Glutamatergic neuron (in vitro differentiated cells): ENCODE results near the gene SORT1. TPM values are rescaled to one million over a fixed set of nuclear protein-coding genes. Genes with fewer than 3 reads are reported as not detected.

Source experiments
- DNase-seq: peaks from one replicate; pipeline ENCODE4 v3.0.0; 2022
- H3K27ac Mint-ChIP-seq: one replicate; pipeline ENCODE4 v1.8.0; 2020; ENCODE audit warnings: mild to moderate bottlenecking, mixed read lengths, inconsistent platforms; ENCODE audit not compliant: unreplicated experiment
- H3K27me3 Mint-ChIP-seq: one replicate; pipeline ENCODE4 v1.8.0; 2020; ENCODE audit warnings: mild to moderate bottlenecking, moderate library complexity, mixed read lengths, inconsistent platforms; ENCODE audit not compliant: unreplicated experiment
- H3K36me3 Mint-ChIP-seq: one replicate; pipeline ENCODE4 v1.8.0; 2020; ENCODE audit warnings: mild to moderate bottlenecking, mixed read lengths, inconsistent platforms; ENCODE audit not compliant: unreplicated experiment
- H3K4me1 Mint-ChIP-seq: one replicate; pipeline ENCODE4 v1.8.0; 2020; ENCODE audit warnings: mild to moderate bottlenecking, low read depth, mixed read lengths, inconsistent platforms; ENCODE audit not compliant: unreplicated experiment
- H3K4me3 Mint-ChIP-seq: one replicate; pipeline ENCODE4 v1.8.0; 2020; ENCODE audit warnings: mild to moderate bottlenecking, mixed read lengths, inconsistent platforms; ENCODE audit not compliant: unreplicated experiment
- H3K9me3 Mint-ChIP-seq: one replicate; pipeline ENCODE4 v1.8.0; 2020; ENCODE audit warnings: mild to moderate bottlenecking, moderate library complexity, mixed read lengths, inconsistent platforms; ENCODE audit not compliant: unreplicated experiment
- total RNA-seq: library from RNA; stranded (reverse); fragmentation: NEBNext Ultra II Directional; extraction: Animal tissue kit (Norgen Biotek cat#: 25700); gene quantifications from one replicate; pipeline ENCODE4 v1.2.1, GENCODE V29; 2021; ENCODE audit not compliant: unreplicated experiment
- TF ChIP-seq, protein P1 (sequence below): fragments of 200-600 bp; sonication (generic); IDR thresholded peaks from one replicate; pipeline ENCODE4 v1.5.0; 2021; ENCODE audit not compliant: partially characterized antibody, unreplicated experiment

SORT1 gene
- total RNA-seq, 1 donor from 2014 or later: 53.2 TPM

GRCh38 chr1:109386054-109386717, 11.5 kb downstream of the SORT1 start:
- H3K4me1 Mint-ChIP-seq: peaks cover 28% of the 10 kb centered on the region
- H3K4me3 Mint-ChIP-seq: no peak overlapping the region
- H3K27me3 Mint-ChIP-seq: peaks cover 2% of the 10 kb centered on the region

DNA sequence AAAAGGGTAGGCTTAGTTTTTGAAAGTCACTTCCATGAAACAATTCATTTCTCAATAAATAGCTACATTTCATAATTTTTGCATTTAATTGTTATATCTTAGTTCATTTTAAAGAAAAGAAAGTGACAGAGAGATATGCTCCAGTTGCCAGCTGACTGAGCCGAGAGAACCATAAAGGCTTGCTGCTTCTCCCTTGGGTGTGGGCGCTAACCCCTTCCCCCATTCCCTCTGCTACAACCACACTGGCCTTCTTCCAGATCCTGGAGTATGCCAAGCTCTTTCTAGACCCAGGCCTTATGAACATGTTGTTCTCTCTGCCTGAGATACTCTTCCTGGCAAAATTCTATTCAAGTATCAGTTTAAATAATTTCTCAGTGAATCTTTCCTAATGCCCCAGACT, 12.3 kb downstream of the SORT1 start:
- H3K27me3 Mint-ChIP-seq: peaks cover 2% of the 10 kb centered on the region
- H3K4me3 Mint-ChIP-seq: no peak overlapping the region
- H3K4me1 Mint-ChIP-seq: peaks cover 28% of the 10 kb centered on the region
- no peak for DNase-seq
- TF ChIP-seq, protein P1, sequence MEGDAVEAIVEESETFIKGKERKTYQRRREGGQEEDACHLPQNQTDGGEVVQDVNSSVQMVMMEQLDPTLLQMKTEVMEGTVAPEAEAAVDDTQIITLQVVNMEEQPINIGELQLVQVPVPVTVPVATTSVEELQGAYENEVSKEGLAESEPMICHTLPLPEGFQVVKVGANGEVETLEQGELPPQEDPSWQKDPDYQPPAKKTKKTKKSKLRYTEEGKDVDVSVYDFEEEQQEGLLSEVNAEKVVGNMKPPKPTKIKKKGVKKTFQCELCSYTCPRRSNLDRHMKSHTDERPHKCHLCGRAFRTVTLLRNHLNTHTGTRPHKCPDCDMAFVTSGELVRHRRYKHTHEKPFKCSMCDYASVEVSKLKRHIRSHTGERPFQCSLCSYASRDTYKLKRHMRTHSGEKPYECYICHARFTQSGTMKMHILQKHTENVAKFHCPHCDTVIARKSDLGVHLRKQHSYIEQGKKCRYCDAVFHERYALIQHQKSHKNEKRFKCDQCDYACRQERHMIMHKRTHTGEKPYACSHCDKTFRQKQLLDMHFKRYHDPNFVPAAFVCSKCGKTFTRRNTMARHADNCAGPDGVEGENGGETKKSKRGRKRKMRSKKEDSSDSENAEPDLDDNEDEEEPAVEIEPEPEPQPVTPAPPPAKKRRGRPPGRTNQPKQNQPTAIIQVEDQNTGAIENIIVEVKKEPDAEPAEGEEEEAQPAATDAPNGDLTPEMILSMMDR: no peak
- H3K27ac Mint-ChIP-seq: no peak overlapping the region
- H3K36me3 Mint-ChIP-seq: peaks cover 7% of the 10 kb centered on the region
- peaks cover 3% of the 10 kb centered on the region for H3K9me3 Mint-ChIP-seq

More at GRCh38 chr1:109386054-109386717, 11.5 kb downstream of the SORT1 start:
- TF ChIP-seq, protein P1: no peak
- DNase-seq: no peak
- Mint-ChIP-seq H3K36me3 (peaks cover 7% of the 10 kb centered on the region), H3K27ac (no peak overlapping the region), H3K9me3 (peaks cover 3% of the 10 kb centered on the region)

DNA sequence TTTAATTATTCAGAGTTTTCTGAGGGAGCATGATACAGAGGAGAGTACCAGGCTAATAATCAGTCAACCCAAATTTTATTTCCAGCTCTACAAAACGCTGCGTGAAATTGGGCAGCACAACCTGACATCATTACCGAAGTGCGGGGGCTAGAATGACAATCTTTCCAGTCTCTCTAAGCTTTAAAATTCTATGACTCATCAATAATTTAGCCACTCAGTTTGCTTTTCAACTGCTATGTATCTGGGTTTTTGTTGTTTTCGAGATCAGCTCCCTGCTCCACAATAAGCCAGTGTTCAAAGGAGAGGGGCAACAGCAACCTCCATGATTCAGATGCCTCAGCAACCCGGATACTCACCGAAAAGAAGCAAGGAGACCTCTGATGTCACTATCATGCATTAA, 13.9 kb downstream of the SORT1 start:
- Mint-ChIP-seq H3K4me1 (peaks cover 18% of the 10 kb centered on the region), H3K9me3 (no peaks in the 10 kb centered on the region), H3K27ac (no peak overlapping the region), H3K36me3 (peaks cover 7% of the 10 kb centered on the region), H3K27me3 (no peaks in the 10 kb centered on the region), H3K4me3 (no peak overlapping the region)
- no peak for DNase-seq
- TF ChIP-seq, protein P1: no peak

- H3K27ac Mint-ChIP-seq: no peak overlapping the region
- H3K36me3 Mint-ChIP-seq: peaks cover 7% of the 10 kb centered on the region
- TF ChIP-seq, protein P1: no peak
- H3K27me3 Mint-ChIP-seq: no peaks in the 10 kb centered on the region
- H3K4me1 Mint-ChIP-seq: peaks cover 18% of the 10 kb centered on the region
- no peaks in the 10 kb centered on the region for H3K9me3 Mint-ChIP-seq
- no peak for DNase-seq
- no peak overlapping the region for H3K4me3 Mint-ChIP-seq
Observed at GRCh38 chr1:109383087-109383779, 14.5 kb downstream of the SORT1 start.

DNA sequence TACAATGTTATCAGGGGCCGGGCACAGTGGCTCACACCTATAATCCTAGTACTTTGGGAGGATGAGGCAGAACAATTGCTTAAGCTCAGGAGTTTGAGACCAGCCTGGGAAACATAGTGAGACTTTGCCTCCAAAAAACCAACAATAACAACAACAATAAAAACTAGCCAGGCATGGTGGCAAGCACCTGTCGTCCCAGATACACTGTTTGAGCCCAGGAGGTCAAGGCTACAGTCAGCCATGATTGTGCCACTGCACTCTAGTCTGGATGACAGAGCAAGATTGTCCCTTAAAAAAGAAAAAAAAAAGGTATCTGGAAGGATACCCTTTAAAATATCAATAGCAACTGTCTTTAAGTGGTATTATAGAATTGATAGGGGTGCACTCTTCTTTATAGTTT, 16.1 kb downstream of the SORT1 start:
- H3K4me1 Mint-ChIP-seq: peaks cover 18% of the 10 kb centered on the region
- H3K4me3 Mint-ChIP-seq: no peak overlapping the region
- H3K27ac Mint-ChIP-seq: no peak overlapping the region
- TF ChIP-seq, protein P1: no peak
- peaks cover 7% of the 10 kb centered on the region for H3K36me3 Mint-ChIP-seq
- H3K27me3 Mint-ChIP-seq: no peaks in the 10 kb centered on the region
- DNase-seq: no peak
- H3K9me3 Mint-ChIP-seq: no peaks in the 10 kb centered on the region
